ENCODE results near the gene KLRG1. TPM values are rescaled to one million over a fixed set of nuclear protein-coding genes. Genes with fewer than 3 reads are reported as not detected.

Gene KLRG1
- total RNA-seq, 2 donors from 2014 or later, result 0.78 to 0.99 TPM

DNA sequence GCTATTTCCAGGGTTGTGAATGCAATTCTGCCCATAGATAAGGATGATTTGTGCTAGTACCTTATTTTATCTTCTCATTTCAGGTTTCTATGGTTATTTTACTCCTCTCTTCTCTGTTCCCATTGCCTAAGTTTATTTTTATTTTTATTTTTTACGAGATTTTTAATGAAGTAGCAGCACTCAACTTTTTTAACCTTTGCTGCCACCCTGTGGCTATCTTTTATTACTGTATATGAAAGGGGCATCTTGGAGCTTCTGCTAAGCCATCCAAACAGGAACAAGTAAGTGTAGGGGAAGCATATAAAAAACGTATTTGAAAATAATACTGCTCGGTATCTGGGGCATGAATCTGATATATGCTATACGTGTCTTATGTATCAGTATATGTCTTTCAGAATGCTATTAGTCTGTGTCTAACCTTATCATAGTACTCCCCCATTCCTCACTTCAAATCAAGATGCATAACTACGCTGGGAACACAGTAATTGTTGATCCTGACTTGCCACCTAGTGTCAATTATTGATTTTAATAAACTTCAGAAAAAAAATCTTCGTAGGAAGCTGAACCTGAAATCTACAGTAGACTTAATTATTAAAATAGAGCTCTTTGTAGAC lies 60.3 kb downstream of the KLRG1 start:
- H3K4me1 ChIP-seq, result no peaks in the 10 kb centered on the region
- DNase-seq (peak in 1 of 4 donors; percentile 16), ATAC-seq (no peak)
- no peak for TF ChIP-seq POLR2A (IDR thresholded peaks at IDR 0.05)
- TF ChIP-seq, protein P1, sequence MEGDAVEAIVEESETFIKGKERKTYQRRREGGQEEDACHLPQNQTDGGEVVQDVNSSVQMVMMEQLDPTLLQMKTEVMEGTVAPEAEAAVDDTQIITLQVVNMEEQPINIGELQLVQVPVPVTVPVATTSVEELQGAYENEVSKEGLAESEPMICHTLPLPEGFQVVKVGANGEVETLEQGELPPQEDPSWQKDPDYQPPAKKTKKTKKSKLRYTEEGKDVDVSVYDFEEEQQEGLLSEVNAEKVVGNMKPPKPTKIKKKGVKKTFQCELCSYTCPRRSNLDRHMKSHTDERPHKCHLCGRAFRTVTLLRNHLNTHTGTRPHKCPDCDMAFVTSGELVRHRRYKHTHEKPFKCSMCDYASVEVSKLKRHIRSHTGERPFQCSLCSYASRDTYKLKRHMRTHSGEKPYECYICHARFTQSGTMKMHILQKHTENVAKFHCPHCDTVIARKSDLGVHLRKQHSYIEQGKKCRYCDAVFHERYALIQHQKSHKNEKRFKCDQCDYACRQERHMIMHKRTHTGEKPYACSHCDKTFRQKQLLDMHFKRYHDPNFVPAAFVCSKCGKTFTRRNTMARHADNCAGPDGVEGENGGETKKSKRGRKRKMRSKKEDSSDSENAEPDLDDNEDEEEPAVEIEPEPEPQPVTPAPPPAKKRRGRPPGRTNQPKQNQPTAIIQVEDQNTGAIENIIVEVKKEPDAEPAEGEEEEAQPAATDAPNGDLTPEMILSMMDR (IDR thresholded peaks at IDR 0.05), result peak; percentile 13 to 56 (median 45)
- no peaks in the 10 kb centered on the region for H3K9me3 ChIP-seq
- no peak overlapping the region for H3K4me3 ChIP-seq
- H3K27ac ChIP-seq, result no peak overlapping the region
- no peaks in the 10 kb centered on the region for H3K27me3 ChIP-seq
- no peaks in the 10 kb centered on the region for H3K36me3 ChIP-seq (replicated peaks in 1 of 2; ENCODE audit: insufficient read depth in 1 of 2, low read depth in 2 of 2)
- 8 to 9% methylated on average over 6 of the region's 6 CpGs for WGBS, 2 donors
- intact Hi-C loops (cut with DNase I), result no loop called here

DNA sequence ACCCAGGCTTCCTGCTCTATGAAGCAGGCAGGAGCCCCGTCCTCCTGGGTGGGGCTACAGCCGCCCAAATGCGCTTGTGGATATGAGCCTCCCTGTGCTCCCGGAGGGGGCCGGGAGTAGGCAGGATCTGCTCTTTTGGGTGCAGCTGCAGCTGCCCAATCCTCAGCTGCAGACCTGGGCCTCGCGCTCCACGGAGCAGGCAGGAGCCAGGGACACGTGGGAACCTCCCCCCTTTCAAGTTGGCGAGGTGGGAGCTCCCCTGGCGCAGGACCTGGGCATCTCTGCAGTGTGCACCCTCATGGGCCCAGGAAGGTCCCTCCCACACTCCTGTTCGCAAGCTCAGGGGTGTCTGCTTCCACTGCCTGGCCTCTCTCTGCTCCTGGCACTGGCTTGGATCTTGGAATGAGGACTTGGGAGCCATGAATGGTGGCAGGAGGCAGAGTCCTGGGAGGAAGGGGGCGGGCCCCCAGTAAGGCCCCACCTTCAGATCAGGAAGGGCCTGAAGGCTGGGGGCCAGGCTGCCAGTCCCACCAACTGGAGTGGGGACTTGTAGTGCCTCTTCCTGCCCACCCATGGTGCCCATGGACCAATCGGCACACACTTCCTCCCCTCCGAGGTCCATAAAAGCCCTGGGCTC lies 61.3 kb downstream of the KLRG1 start:
- no peak for TF ChIP-seq POLR2A (IDR thresholded peaks at IDR 0.05)
- TF ChIP-seq, protein P1 (IDR thresholded peaks at IDR 0.05), result no peak
- H3K9me3 ChIP-seq, result no peaks in the 10 kb centered on the region
- H3K4me1 ChIP-seq, result no peaks in the 10 kb centered on the region
- DNase-seq (no peak), ATAC-seq (no peak)
- no peak overlapping the region for H3K4me3 ChIP-seq
- no peaks in the 10 kb centered on the region for H3K27me3 ChIP-seq
- intact Hi-C loops (cut with DNase I), result no loop called here
- no peak overlapping the region for H3K27ac ChIP-seq
- H3K36me3 ChIP-seq (replicated peaks in 1 of 2; ENCODE audit: insufficient read depth in 1 of 2, low read depth in 2 of 2), result no peaks in the 10 kb centered on the region
- WGBS, 2 donors, result 65 to 66% methylated on average over 10 to 14 of the region's 15 CpGs

DNA sequence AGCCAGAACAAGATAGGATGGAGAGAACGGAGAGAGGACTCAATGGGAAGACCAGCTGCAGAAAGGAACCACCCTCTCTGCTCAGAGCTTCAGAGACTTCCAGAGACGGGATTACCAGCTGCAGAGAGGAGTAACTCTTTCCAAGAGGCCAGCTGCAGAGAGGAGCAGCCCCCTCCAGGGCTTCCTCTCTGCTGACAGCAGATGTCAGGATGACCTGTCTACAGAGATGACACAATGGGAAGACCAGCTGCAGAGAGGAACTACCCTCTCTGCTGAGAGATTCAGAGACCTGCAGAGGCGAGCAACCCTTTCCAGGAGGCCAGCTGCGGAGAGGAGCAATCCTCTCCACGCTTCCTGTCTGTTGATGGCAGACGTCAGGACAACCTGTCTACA lies 61.8 kb downstream of the KLRG1 start:
- Histone ChIP-seq H3K4me1 (no peaks in the 10 kb centered on the region), H3K27ac (no peak overlapping the region), H3K27me3 (no peaks in the 10 kb centered on the region), H3K36me3 (replicated peaks in 1 of 2; ENCODE audit: insufficient read depth in 1 of 2, low read depth in 2 of 2) (no peaks in the 10 kb centered on the region), H3K9me3 (no peaks in the 10 kb centered on the region), H3K4me3 (no peak overlapping the region)
- intact Hi-C loops (cut with DNase I), result no loop called here
- TF ChIP-seq, protein P1 (IDR thresholded peaks at IDR 0.05), result no peak
- TF ChIP-seq POLR2A (IDR thresholded peaks at IDR 0.05), result no peak
- DNase-seq, result no peak
- 58 to 64% methylated on average over 6 of the region's 6 CpGs for WGBS, 2 donors
- ATAC-seq, result no peak

- intact Hi-C loops (cut with DNase I), result no loop called here
- 40 to 71% methylated on average over 1 of the region's 1 CpG for WGBS, 2 donors
- no peak for TF ChIP-seq POLR2A (IDR thresholded peaks at IDR 0.05)
- TF ChIP-seq, protein P1 (IDR thresholded peaks at IDR 0.05), result no peak
- Histone ChIP-seq H3K27me3 (no peaks in the 10 kb centered on the region), H3K36me3 (replicated peaks in 1 of 2; ENCODE audit: insufficient read depth in 1 of 2, low read depth in 2 of 2) (no peaks in the 10 kb centered on the region), H3K4me3 (no peak overlapping the region), H3K9me3 (no peaks in the 10 kb centered on the region), H3K4me1 (no peaks in the 10 kb centered on the region), H3K27ac (no peak overlapping the region)
- ATAC-seq (no peak), DNase-seq (no peak)
These were observed 63.3 kb downstream of the KLRG1 start for GRCh38 chr12:9052610-9053009.

Other genes starting within 250 kb of the KLRG1 start
- not detected for gene A2ML1, start 166.9 kb upstream of the KLRG1 start, total RNA-seq
- 10 to 100 TPM; 27.0 to 34.5 TPM for gene PHC1, start 75.0 kb upstream of the KLRG1 start, total RNA-seq
- 10 to 100 TPM; 43.8 to 57.3 TPM for gene M6PR, start 39.9 kb upstream of the KLRG1 start, total RNA-seq
- gene A2M, start 126.4 kb downstream of the KLRG1 start, total RNA-seq, result 100 to 1,000 TPM in 1 of 2 donors, 10 to 100 TPM in 1; 97.3 to 102 TPM
- gene PZP, start 218.8 kb downstream of the KLRG1 start, total RNA-seq, result not detected

Data from body of pancreas (tissue), 4 donors.